Measurements from ENCODE around the gene USP40. TPM values are rescaled to one million over a fixed set of nuclear protein-coding genes. Genes with fewer than 3 reads are reported as not detected.
"Not testable (repeated sequence)": the region's sequence is repeated elsewhere in the genome, so short reads cannot be mapped to it uniquely, and the experiment has no call there.

USP40 gene
- total and polyA plus RNA-seq, 10 donors, result 11.4 to 57.3 (median 38.1) TPM

DNA sequence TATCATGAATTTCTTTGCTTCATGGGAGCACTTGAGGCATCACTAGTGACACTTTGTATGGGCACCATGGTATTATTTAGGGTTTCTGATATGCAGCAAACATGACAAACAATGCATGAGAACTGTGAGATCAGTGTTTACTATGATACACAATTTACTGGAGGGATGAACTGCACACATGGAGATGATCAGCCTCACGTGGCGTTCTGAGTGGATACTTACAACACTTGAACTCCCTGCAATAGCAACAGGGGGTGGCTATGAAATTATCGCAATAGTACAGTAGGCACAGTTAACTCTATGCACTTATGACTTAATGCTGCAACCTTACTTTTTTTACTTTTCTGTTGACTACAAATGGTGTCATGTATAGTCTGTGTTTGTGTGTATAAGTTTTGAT, 32.4 kb upstream of the USP40 start:
- TF ChIP-seq, protein P1, sequence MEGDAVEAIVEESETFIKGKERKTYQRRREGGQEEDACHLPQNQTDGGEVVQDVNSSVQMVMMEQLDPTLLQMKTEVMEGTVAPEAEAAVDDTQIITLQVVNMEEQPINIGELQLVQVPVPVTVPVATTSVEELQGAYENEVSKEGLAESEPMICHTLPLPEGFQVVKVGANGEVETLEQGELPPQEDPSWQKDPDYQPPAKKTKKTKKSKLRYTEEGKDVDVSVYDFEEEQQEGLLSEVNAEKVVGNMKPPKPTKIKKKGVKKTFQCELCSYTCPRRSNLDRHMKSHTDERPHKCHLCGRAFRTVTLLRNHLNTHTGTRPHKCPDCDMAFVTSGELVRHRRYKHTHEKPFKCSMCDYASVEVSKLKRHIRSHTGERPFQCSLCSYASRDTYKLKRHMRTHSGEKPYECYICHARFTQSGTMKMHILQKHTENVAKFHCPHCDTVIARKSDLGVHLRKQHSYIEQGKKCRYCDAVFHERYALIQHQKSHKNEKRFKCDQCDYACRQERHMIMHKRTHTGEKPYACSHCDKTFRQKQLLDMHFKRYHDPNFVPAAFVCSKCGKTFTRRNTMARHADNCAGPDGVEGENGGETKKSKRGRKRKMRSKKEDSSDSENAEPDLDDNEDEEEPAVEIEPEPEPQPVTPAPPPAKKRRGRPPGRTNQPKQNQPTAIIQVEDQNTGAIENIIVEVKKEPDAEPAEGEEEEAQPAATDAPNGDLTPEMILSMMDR (IDR thresholded peaks at IDR 0.05 in 8 of 11, conservative IDR thresholded peaks at IDR 0.05 in 3 of 11), result no peak
- TF ChIP-seq POLR2A (IDR thresholded peaks at IDR 0.05), result no peak
- no peak for TF ChIP-seq POLR2AphosphoS5 (IDR thresholded peaks at IDR 0.05)
- H3K27ac ChIP-seq, result no peak overlapping the region
- DNase-seq, result no peak
- H3K4me1 ChIP-seq, result no peaks in the 10 kb centered on the region
- no peaks in the 10 kb centered on the region for H3K36me3 ChIP-seq
- 72 to 92% (median 82%) methylated on average over 3 of the region's 3 CpGs for WGBS, 5 donors
- peaks cover 0 to 7% (median 0%) of the 10 kb centered on the region in 8 donors for H3K9me3 ChIP-seq
- intact Hi-C loops (cut with DNase I; ENCODE audit: low total_unique reads), result no loop called here
- no peak overlapping the region for H3K4me3 ChIP-seq
- peaks cover 0 to 7% (median 0%) of the 10 kb centered on the region in 7 donors for H3K27me3 ChIP-seq (replicated peaks in 1 of 7)

DNA sequence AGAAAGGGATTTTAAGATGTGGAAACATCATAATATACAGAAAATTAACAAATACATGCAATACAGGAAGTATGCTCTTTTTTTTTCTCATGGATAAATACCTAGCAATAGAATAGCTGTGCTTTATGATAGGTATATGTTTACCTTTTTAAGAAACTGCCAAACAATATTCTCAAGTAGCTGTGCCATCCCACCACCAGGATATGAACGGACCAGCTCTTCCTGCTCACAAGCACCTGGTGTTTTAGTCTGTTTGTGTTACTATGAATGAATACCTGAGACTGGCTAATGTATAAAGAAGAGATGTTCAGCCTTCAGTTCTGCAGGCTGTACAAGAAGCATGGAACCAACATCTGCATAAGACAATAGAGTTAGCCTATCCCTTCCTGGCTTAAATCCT, 30.9 kb upstream of the USP40 start:
- 73 to 84% (median 73%) methylated on average over 1 of the region's 1 CpG for WGBS, 5 donors
- intact Hi-C loops (cut with DNase I; ENCODE audit: low total_unique reads), result no loop called here
- Histone ChIP-seq H3K36me3 (no peaks in the 10 kb centered on the region), H3K9me3 (no peaks in the 10 kb centered on the region), H3K27ac (no peak overlapping the region), H3K4me3 (no peak overlapping the region), H3K4me1 (no peaks in the 10 kb centered on the region), H3K27me3 (replicated peaks in 1 of 7) (peaks cover 0 to 7% (median 0%) of the 10 kb centered on the region in 7 donors)
- DNase-seq, result no peak
- TF ChIP-seq, protein P1 (IDR thresholded peaks at IDR 0.05 in 8 of 11, conservative IDR thresholded peaks at IDR 0.05 in 3 of 11), result no peak
- TF ChIP-seq POLR2AphosphoS5 (IDR thresholded peaks at IDR 0.05), result no peak
- TF ChIP-seq POLR2A (IDR thresholded peaks at IDR 0.05), result no peak

DNA sequence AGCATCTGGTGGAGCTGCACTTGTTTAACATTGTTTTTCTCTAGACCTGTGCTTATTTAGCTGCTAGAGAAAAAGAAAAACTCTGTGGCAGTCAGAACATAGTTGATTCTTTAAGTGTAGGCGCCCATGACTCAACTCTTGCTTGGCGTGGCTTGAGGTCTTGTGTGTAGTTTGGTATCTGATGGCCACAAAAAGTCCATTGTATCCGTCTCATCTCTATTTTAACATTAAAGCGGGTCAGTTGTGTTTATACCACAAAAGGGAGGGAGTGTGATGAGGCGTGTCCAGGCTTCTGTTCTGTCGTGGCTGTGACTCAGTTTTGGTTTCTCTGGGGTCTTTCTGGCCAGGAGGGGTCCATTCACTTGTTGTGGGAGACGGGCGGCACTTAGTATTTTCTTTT, 26.6 kb upstream of the USP40 start:
- Histone ChIP-seq H3K4me3 (no peak overlapping the region), H3K4me1 (no peaks in the 10 kb centered on the region), H3K9me3 (no peaks in the 10 kb centered on the region), H3K36me3 (no peaks in the 10 kb centered on the region), H3K27ac (no peak overlapping the region), H3K27me3 (replicated peaks in 1 of 7) (peaks cover 0 to 4% (median 0%) of the 10 kb centered on the region in 7 donors)
- intact Hi-C loops (cut with DNase I; ENCODE audit: low total_unique reads), result no loop called here
- 75 to 79% (median 77%) methylated on average over 8 of the region's 8 CpGs for WGBS, 5 donors
- no peak for DNase-seq
- TF ChIP-seq, protein P1 (IDR thresholded peaks at IDR 0.05 in 8 of 11, conservative IDR thresholded peaks at IDR 0.05 in 3 of 11), result no peak
- TF ChIP-seq POLR2A (IDR thresholded peaks at IDR 0.05) (no peak), POLR2AphosphoS5 (IDR thresholded peaks at IDR 0.05) (no peak)

DNA sequence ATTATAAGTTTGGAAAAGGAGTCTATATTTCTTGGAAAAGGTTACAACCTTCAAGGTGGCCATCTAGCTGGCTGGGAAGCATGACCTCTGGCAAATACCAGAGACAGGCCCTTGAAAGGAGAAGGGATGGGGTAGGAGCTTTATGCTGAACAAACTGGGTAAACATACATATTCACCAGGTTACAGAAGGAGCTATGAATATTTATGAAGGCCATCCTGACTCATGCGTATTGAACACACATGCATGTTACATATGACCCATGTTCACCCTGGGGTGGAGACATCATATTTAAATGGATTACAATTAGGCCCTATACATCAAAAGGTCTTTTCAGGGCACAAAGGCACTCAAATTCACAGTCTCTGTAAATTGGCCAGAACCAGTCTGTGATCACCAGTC, 26.1 kb upstream of the USP40 start:
- H3K27me3 ChIP-seq (replicated peaks in 1 of 7); DNase-seq; H3K9me3 ChIP-seq; H3K27ac ChIP-seq; H3K36me3 ChIP-seq; intact Hi-C loops (cut with DNase I; ENCODE audit: low total_unique reads); H3K4me3 ChIP-seq; H3K4me1 ChIP-seq: not testable (repeated sequence)
- 94 to 100% (median 96%) methylated on average over 1 of the region's 1 CpG for WGBS, 5 donors

DNA sequence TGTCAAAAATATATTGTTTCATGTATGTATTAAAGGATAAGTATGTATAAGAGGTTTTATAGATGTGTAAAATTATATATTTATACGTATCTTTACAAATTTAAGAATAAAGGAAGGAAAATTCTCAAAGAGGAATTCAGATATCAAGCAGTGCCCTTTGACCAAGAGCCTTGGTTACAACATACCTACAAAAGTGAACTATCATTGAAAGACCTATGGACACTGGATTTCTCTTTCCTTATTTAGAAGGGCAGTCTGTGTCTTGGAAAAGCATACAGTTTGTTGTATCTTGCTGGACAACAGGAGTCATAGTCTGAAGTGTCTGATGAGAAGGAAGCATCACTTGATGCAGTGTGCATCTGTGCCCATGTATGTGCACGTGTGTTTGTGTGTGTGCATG, 21.8 kb upstream of the USP40 start:
- TF ChIP-seq, protein P1 (IDR thresholded peaks at IDR 0.05 in 8 of 11, conservative IDR thresholded peaks at IDR 0.05 in 3 of 11), result no peak
- TF ChIP-seq POLR2A (IDR thresholded peaks at IDR 0.05), result no peak
- no peak for TF ChIP-seq POLR2AphosphoS5 (IDR thresholded peaks at IDR 0.05)
- no peak overlapping the region for H3K4me3 ChIP-seq
- no peaks in the 10 kb centered on the region for H3K36me3 ChIP-seq

More for the DNA sequence above, 21.8 kb upstream of the USP40 start:
- WGBS, 5 donors, result 84 to 95% (median 87%) methylated on average over 2 of the region's 2 CpGs
- Histone ChIP-seq H3K9me3 (no peaks in the 10 kb centered on the region), H3K27me3 (replicated peaks in 1 of 7) (peaks cover 0 to 4% (median 0%) of the 10 kb centered on the region in 7 donors), H3K27ac (no peak overlapping the region), H3K4me1 (no peaks in the 10 kb centered on the region)
- DNase-seq, result no peak
- intact Hi-C loops (cut with DNase I; ENCODE audit: low total_unique reads), result no loop called here

Data from spleen (tissue), 11 donors.